Embryonic facial prominence (tissue), 1 donor: ENCODE results near the gene CNTD1.
A peak's percentile ranks its signal among the peaks of the same experiment; 100 is the strongest.
"Not testable (repeated sequence)": the region's sequence is repeated elsewhere in the genome, so short reads cannot be mapped to it uniquely, and the experiment has no call there.

Experiments used
- DNase-seq: peaks from one replicate; pipeline ENCODE4 v3.0.0-alpha.2; 2016; ENCODE audit errors: extremely low spot score

The CNTD1 gene

GRCh38 chr17:42798383-42799380 is at the start of gene CNTD1, which contains the start of gene COA3:
CNTD1 (plus strand) TSS chr17:42798861; CDS start chr17:42799068, 207 bp downstream.
COA3 (minus strand) TSS chr17:42798704; CDS start chr17:42798681, 23 bp downstream.
- DNase-seq, result peak; percentile 70

GRCh38 chr17:42748908-42749798 is 49.5 kb upstream of the CNTD1 start:
- DNase-seq, result no peak

- no peak for DNase-seq
Observed at GRCh38 chr17:42750739-42751344, 47.8 kb upstream of the CNTD1 start.

GRCh38 chr17:42751628-42752027 is 47.0 kb upstream of the CNTD1 start:
- DNase-seq, result no peak

GRCh38 chr17:42754782-42755181 is 43.9 kb upstream of the CNTD1 start:
- DNase-seq, result no peak

- DNase-seq, result no peak
Observed at GRCh38 chr17:42759982-42760651, 38.5 kb upstream of the CNTD1 start.

- no peak for DNase-seq
Observed at GRCh38 chr17:42760652-42761581, 37.7 kb upstream of the CNTD1 start, which contains the start of gene RAMP2. RAMP2 (plus strand) TSS chr17:42761227; CDS start chr17:42761262, 35 bp downstream.

GRCh38 chr17:42761638-42762037 is 37.0 kb upstream of the CNTD1 start:
- DNase-seq, result no peak

- DNase-seq, result no peak
Observed at GRCh38 chr17:42766124-42766523, 32.5 kb upstream of the CNTD1 start.

GRCh38 chr17:42767512-42767911 is 31.1 kb upstream of the CNTD1 start:
- no peak for DNase-seq

- DNase-seq, result not testable (repeated sequence)
Observed at GRCh38 chr17:42768006-42768405, 30.7 kb upstream of the CNTD1 start.

GRCh38 chr17:42769964-42770363 is 28.7 kb upstream of the CNTD1 start:
- DNase-seq, result not testable (repeated sequence)

GRCh38 chr17:42772945-42773289 is 25.7 kb upstream of the CNTD1 start:
- DNase-seq, result no peak

GRCh38 chr17:42773290-42774035 is 25.2 kb upstream of the CNTD1 start, which contains the start of gene VPS25:
VPS25 (plus strand) TSS chr17:42773449; CDS start chr17:42773476, 27 bp downstream.
- DNase-seq, result peak; percentile 61

- no peak for DNase-seq
Observed at GRCh38 chr17:42774066-42774745, 24.5 kb upstream of the CNTD1 start.

- DNase-seq, result no peak
Observed at GRCh38 chr17:42775534-42776098, 23.0 kb upstream of the CNTD1 start.

GRCh38 chr17:42778570-42778969 is 20.1 kb upstream of the CNTD1 start:
- no peak for DNase-seq

- DNase-seq, result no peak
Observed at GRCh38 chr17:42779304-42779935, 19.2 kb upstream of the CNTD1 start.
